SK-N-SH (cell line): Measurements from ENCODE around the gene SMAP2. TPM values are rescaled to one million over a fixed set of nuclear protein-coding genes. Genes with fewer than 3 reads are reported as not detected.

Experiments used
- CTCF ChIA-PET: fragments of 300-600, 350-600 bp; formaldehyde crosslinking; extraction: SDS; loops from one replicate; lab custom pipeline; 2021; lab: Yijun Ruan, JAX
- POLR2A ChIA-PET: fragments of 350-600 bp; sonication (Branson Sonifier 250); formaldehyde crosslinking; extraction: SDS; loops from one replicate; lab custom pipeline; 2020; ENCODE audit warnings: antibody characterized with exemption, inconsistent platforms; lab: Yijun Ruan, JAX
- DNase-seq: peaks from one replicate; pipeline ENCODE4 v3.0.0; 2012
- H2AFZ ChIP-seq: fragments of 200-600 bp; sonication (generic); 2 replicates; pipeline ENCODE4 v1.8.1; 2016; ENCODE audit warnings: antibody characterized with exemption, mild to moderate bottlenecking, low read depth
- H3F3A ChIP-seq: fragments of 200-600 bp; sonication (generic); replicated peaks from 2 replicates; pipeline ENCODE3; 2016; ENCODE audit warnings: antibody characterized with exemption, mild to moderate bottlenecking; ENCODE audit not compliant: insufficient read depth
- H3K27ac ChIP-seq, 2 experiments: fragments of 200-500 bp in 1 of 2; fragments of 200-600 bp in 1 of 2; sonication (Bioruptor generic) in 1 of 2; sonication (generic), shearing (Covaris generic) in 1 of 2; 2 replicates each; pipeline versions ENCODE4 v1.5.1 to v1.6.1; 2014 to 2016; ENCODE audit warnings: low read depth in 2 of 2, inconsistent platforms in 1 of 2, low read length in 1 of 2, mild to moderate bottlenecking in 1 of 2, mixed read lengths in 1 of 2
- H3K27me3 ChIP-seq: fragments of 200-600 bp; sonication (generic), shearing (Covaris generic); 2 replicates; pipeline ENCODE4 v1.6.1; 2016; ENCODE audit warnings: mixed run types; ENCODE audit not compliant: insufficient read depth
- H3K36me3 ChIP-seq, 2 experiments: fragments of 200-500 bp in 1 of 2; fragments of 200-600 bp in 1 of 2; sonication (Bioruptor generic) in 1 of 2; sonication (generic) in 1 of 2; replicated peaks in 1 of 2; 2 replicates each; pipeline versions ENCODE3 to v1.5.1; 2014 to 2016; ENCODE audit warnings: low read length in 1 of 2, mild to moderate bottlenecking in 1 of 2; ENCODE audit not compliant: insufficient read depth in 2 of 2, control insufficient read depth in 1 of 2
- H3K4me1 ChIP-seq, 2 experiments: fragments of 200-500 bp in 1 of 2; fragments of 200-600 bp in 1 of 2; sonication (Bioruptor generic) in 1 of 2; sonication (generic), shearing (Covaris generic) in 1 of 2; 2 replicates each; pipeline versions ENCODE4 v1.5.1 to v1.6.1; 2014 to 2016; ENCODE audit warnings: low read depth in 1 of 2, low read length in 1 of 2, mixed run types in 1 of 2; ENCODE audit not compliant: insufficient read depth in 2 of 2, control insufficient read depth in 1 of 2
- H3K4me2 ChIP-seq: fragments of 200-600 bp; sonication (generic), shearing (Covaris generic); 2 replicates; pipeline ENCODE4 v1.6.1; 2017; ENCODE audit warnings: mixed run types
- H3K4me3 ChIP-seq, 2 experiments: fragments of 200-500 bp in 1 of 2; fragments of 200-600 bp in 1 of 2; sonication (Bioruptor generic) in 1 of 2; sonication (generic), shearing (Covaris generic) in 1 of 2; 2 replicates each; pipeline versions ENCODE4 v1.5.1 to v1.8.1; 2014 to 2016; ENCODE audit warnings: low read depth in 2 of 2, inconsistent platforms in 1 of 2, low read length in 1 of 2, mild to moderate bottlenecking in 1 of 2, mixed read lengths in 1 of 2, moderate library complexity in 1 of 2
- H3K79me2 ChIP-seq: fragments of 200-600 bp; sonication (generic); 2 replicates; pipeline ENCODE4 v1.8.1; 2017; ENCODE audit warnings: mild to moderate bottlenecking; ENCODE audit not compliant: insufficient read depth
- H3K9ac ChIP-seq: fragments of 200-600 bp; sonication (generic); 2 replicates; pipeline ENCODE4 v1.6.1; 2017; ENCODE audit warnings: mixed run types
- H3K9me2 ChIP-seq: fragments of 200-600 bp; sonication (generic); 2 replicates; pipeline ENCODE4 v1.6.1; 2017; ENCODE audit warnings: mixed run types
- H3K9me3 ChIP-seq: fragments of 200-600 bp; sonication (generic); 2 replicates; pipeline ENCODE4 v1.6.1; 2017; ENCODE audit warnings: mixed run types, mild to moderate bottlenecking, moderate library complexity
- H4K20me1 ChIP-seq: fragments of 200-600 bp; sonication (generic); 2 replicates; pipeline ENCODE4 v1.6.1; 2017; ENCODE audit warnings: mild to moderate bottlenecking, mixed run types; ENCODE audit not compliant: insufficient read depth
- CTCF ChIP-seq: fragments of 200-600 bp; sonication (generic); IDR thresholded peaks from 2 replicates; pipeline ENCODE4 v1.6.1; 2017; ENCODE audit warnings: antibody characterized with exemption, mild to moderate bottlenecking, moderate library complexity
- ELF1 ChIP-seq: IDR thresholded peaks from 2 replicates; pipeline ENCODE4 v1.4.0; 2012
- EP300 ChIP-seq, 2 experiments: IDR thresholded peaks; 2 replicates each; pipeline versions ENCODE4 v1.4.0 to v1.6.1; 2012; ENCODE audit warnings: borderline replicate concordance in 1 of 2, low read depth in 1 of 2, low read length in 1 of 2
- EZH2phosphoT487 ChIP-seq: fragments of 200-600 bp; sonication (generic); IDR thresholded peaks from 2 replicates; pipeline ENCODE4 v1.6.1; 2017; ENCODE audit warnings: low read depth, mixed run types, mild to moderate bottlenecking, antibody characterized with exemption, moderate library complexity, borderline replicate concordance
- FOSL2 ChIP-seq: IDR thresholded peaks from 2 replicates; pipeline ENCODE4 v1.4.0; 2012; ENCODE audit warnings: low read depth, mild to moderate bottlenecking, moderate library complexity, borderline replicate concordance
- GATA2 ChIP-seq: sonication (generic); formaldehyde crosslinking; IDR thresholded peaks from 2 replicates; pipeline ENCODE4 v1.5.0; 2020; ENCODE audit warnings: mild to moderate bottlenecking, missing genetic modification reagents
- JUND ChIP-seq: IDR thresholded peaks from 2 replicates; pipeline ENCODE4 v1.4.0; 2012
- MEF2A ChIP-seq: IDR thresholded peaks from 2 replicates; pipeline ENCODE4 v1.4.0; 2012; ENCODE audit warnings: low read depth, borderline replicate concordance
- NFIC ChIP-seq: IDR thresholded peaks from 2 replicates; pipeline ENCODE4 v1.4.0; 2012; ENCODE audit warnings: borderline replicate concordance
- NRF1 ChIP-seq: IDR thresholded peaks from 2 replicates; pipeline ENCODE4 v1.6.1; 2012; ENCODE audit warnings: low read depth, mild to moderate bottlenecking, low read length
- PBX3 ChIP-seq: IDR thresholded peaks from 2 replicates; pipeline ENCODE4; 2012
- REST ChIP-seq: IDR thresholded peaks from 2 replicates; pipeline ENCODE4 v1.6.1; 2012; ENCODE audit warnings: mild to moderate bottlenecking, low read depth, low read length, moderate library complexity
- RFX5 ChIP-seq: IDR thresholded peaks from 2 replicates; pipeline ENCODE4 v1.6.1; 2012; ENCODE audit warnings: mild to moderate bottlenecking, improper control_type of control experiment, low read length
- RXRA ChIP-seq: IDR thresholded peaks from 2 replicates; pipeline ENCODE4 v1.4.0; 2012; ENCODE audit warnings: low read depth, mild to moderate bottlenecking, borderline replicate concordance
- SMC3 ChIP-seq: IDR thresholded peaks from 2 replicates; pipeline ENCODE4 v1.6.1; 2012; ENCODE audit warnings: low read depth, low read length, improper control_type of control experiment
- TCF12 ChIP-seq: IDR thresholded peaks from 2 replicates; pipeline ENCODE4 v1.4.0; 2012
- TEAD4 ChIP-seq: IDR thresholded peaks from 2 replicates; pipeline ENCODE4 v1.4.0; 2012; ENCODE audit warnings: mild to moderate bottlenecking, borderline replicate concordance; ENCODE audit not compliant: insufficient read depth
- WGBS: methylation state at CpG from one replicate; pipeline ENCODE4 v1.1.6; 2017; ENCODE audit warnings: low lambda C conversion rate; 5-methylcytosine and 5-hydroxymethylcytosine counted together
- polyA plus RNA-seq, 3 experiments: library from polyadenylated mRNA; depleted of rRNA; stranded (reverse); fragments of >200 nt; gene quantifications; 2 replicates each; pipeline ENCODE4 v1.2.3, GENCODE V29; 2012
- TF ChIP-seq, protein P1 (sequence below): fragments of 150-350 bp; IDR thresholded peaks from 2 replicates; pipeline ENCODE4 v1.6.1; 2017; ENCODE audit warnings: antibody characterized with exemption, low read length, low read depth, borderline replicate concordance

Gene SMAP2
- polyA plus RNA-seq, 1 of the 3 experiments (the other 2 are of a cell fraction): 11.2 TPM

DNA sequence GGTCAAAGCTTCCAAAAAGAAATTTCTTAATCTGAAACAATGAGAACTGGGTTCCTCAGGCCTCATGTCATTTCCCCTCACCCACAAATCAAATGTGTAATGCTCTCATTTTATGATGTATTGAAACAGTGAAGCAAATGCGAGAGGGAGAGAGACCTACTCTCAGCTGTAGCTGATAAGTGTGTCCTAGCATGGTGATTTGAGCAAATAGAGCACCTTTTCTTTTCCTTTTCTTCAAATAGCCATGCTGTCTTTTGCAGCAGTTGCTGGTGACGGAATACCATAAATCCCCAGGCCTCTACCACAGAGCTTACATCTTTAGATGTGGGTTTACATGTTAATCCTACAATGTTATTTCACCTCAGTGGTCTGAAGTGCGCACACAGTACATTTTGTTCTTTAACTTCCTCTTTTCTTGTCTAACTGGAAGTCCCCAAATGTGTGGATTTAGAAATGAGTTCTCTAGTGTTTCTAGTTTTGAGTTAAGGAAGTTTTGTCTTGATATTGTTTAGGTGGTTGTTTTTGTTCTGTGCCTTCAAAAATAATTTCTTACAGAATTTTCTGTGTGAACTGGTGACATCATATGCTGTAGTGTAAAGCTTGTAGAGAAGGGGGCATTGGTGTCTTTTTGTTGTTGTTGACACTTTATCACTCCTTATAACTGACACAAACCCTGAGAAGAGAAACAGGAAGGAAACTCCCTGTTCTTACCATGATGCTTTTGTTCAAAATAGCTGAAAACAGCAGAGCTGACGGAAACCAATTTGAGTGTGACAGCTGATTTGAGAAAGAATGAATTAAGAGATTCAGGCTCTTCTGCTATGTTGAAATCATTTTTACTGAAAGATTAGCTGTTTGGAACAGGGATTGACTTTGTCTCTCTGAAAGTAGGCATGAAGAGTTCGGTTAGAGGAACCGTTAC, 12.2 kb downstream of the SMAP2 start:
- peaks cover 62% of the 10 kb centered on the region for H3K79me2 ChIP-seq
- H4K20me1 ChIP-seq: no peaks in the 10 kb centered on the region
- H3K4me3 ChIP-seq: no peak overlapping the region
- CTCF ChIA-PET: interaction anchor here (1.1 to 4.6 kb wide), 4 partner anchors 19 to 301 kb away, joined by 4 to 25 read pairs (median 11); no protein-coding TSS in a partner anchor
- H3K27ac ChIP-seq: no peak overlapping the region
- H3K4me2 ChIP-seq: no peak overlapping the region
- H3K9me3 ChIP-seq: no peaks in the 10 kb centered on the region
- 97% methylated on average over 6 of the region's 6 CpGs for whole genome bisulfite sequencing
- no peaks in the 10 kb centered on the region for H3K27me3 ChIP-seq
- no peak overlapping the region for H2AFZ ChIP-seq
- no peaks in the 10 kb centered on the region for H3K9me2 ChIP-seq
- H3K4me1 ChIP-seq: peaks cover 24 to 43% of the 10 kb centered on the region in 2 experiments; a peak in 3 of 4 replicates
- no peak overlapping the region for H3K9ac ChIP-seq
- peaks cover 15% of the 10 kb centered on the region for H3F3A ChIP-seq
- POLR2A ChIA-PET: interaction anchor here (0.6 to 0.7 kb wide), 2 partner anchors 65 to 132 kb away, joined by 3 to 6 read pairs; partner anchors contain the start of gene ZFP69B
- no peak for TF ChIP-seq TEAD4
- no peak for TF ChIP-seq RFX5
- TF ChIP-seq MEF2A: no peak
- no peak for TF ChIP-seq NRF1
- no peak for TF ChIP-seq PBX3
- TF ChIP-seq GATA2 (CRISPR knock-in tag): no peak
- TF ChIP-seq NFIC: no peak
- no peak for TF ChIP-seq EZH2phosphoT487
- no peak for DNase-seq
- H3K36me3 ChIP-seq: peaks cover 0 to 2% of the 10 kb centered on the region in 2 experiments

GRCh38 chr1:40386359-40386723, 12.8 kb downstream of the SMAP2 start:
- Histone ChIP-seq H3K4me3 (no peak overlapping the region), H2AFZ (no peak overlapping the region), H3K27ac (no peak overlapping the region), H3K9me3 (no peaks in the 10 kb centered on the region), H3K27me3 (no peaks in the 10 kb centered on the region), H3K9ac (no peak overlapping the region), H3F3A (peaks cover 15% of the 10 kb centered on the region), H3K79me2 (peaks cover 56% of the 10 kb centered on the region), H3K9me2 (no peaks in the 10 kb centered on the region), H3K4me1 (peaks cover 24 to 43% of the 10 kb centered on the region in 2 experiments; a peak in 3 of 4 replicates), H4K20me1 (no peaks in the 10 kb centered on the region), H3K36me3 (peaks cover 0 to 2% of the 10 kb centered on the region in 2 experiments), H3K4me2 (no peak overlapping the region)
- TF ChIP-seq EP300 (IDR thresholded peaks at IDR 0.05; ENCODE audit: borderline replicate concordance in 1 of 2, low read depth in 1 of 2, low read length in 1 of 2) (no peak), RXRA (no peak), JUND (no peak), TCF12 (no peak), ELF1 (no peak), CTCF (no peak), SMC3 (no peak), REST (no peak), FOSL2 (no peak), EZH2phosphoT487 (no peak), GATA2 (CRISPR knock-in tag) (no peak)
- TF ChIP-seq, protein P1, sequence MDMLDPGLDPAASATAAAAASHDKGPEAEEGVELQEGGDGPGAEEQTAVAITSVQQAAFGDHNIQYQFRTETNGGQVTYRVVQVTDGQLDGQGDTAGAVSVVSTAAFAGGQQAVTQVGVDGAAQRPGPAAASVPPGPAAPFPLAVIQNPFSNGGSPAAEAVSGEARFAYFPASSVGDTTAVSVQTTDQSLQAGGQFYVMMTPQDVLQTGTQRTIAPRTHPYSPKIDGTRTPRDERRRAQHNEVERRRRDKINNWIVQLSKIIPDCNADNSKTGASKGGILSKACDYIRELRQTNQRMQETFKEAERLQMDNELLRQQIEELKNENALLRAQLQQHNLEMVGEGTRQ: no peak
- DNase-seq: no peak
- ChIA-PET CTCF (interaction anchor here (1.6 to 4.6 kb wide), 3 partner anchors 18 to 302 kb away, joined by 4 to 25 read pairs (median 18); no protein-coding TSS in a partner anchor), POLR2A (no interaction called here)
- WGBS: 96% methylated on average over 3 of the region's 3 CpGs
